ENCODE measurements around the gene TIMM23B. TPM values are rescaled to one million over a fixed set of nuclear protein-coding genes. Genes with fewer than 3 reads are reported as not detected.
"Not testable (repeated sequence)": the region's sequence is repeated elsewhere in the genome, so short reads cannot be mapped to it uniquely, and the experiment has no call there.

Gene TIMM23B, protein sequence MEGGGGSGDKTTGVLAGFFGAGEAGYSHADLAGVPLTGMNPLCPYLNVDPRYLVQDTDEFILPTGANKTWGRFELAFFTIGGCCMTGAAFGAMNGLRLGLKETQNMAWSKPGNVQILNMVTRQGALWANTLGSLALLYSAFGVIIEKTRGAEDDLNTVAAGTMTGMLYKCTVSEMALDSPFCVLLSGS
- total RNA-seq, result 10 to 100 TPM; 11.5 to 22.1 TPM

- Mint-ChIP-seq H3K36me3 (ENCODE audit: low read depth) (peaks cover 32% of the 10 kb centered on the region), H3K27ac (peak within 1 kb of the TSS; percentile 97), H3K4me1 (peaks cover 11% of the 10 kb centered on the region), H3K4me3 (peak within 1 kb of the TSS; percentile 97)
- H3K9me3 Mint-ChIP-seq, H3K27me3 Mint-ChIP-seq: not testable (repeated sequence)
- peak; percentile 90 for ATAC-seq (replicated peaks)
Observed at GRCh38 chr10:49941447-49942338, at the start of gene TIMM23B, which contains the start of gene PARG. TSS of gene TIMM23B (plus strand) at chr10:49942053. CDS start at chr10:49942195, 142 bp downstream. TSS of gene PARG (minus strand) at chr10:49942027. CDS start at chr10:49941725, 302 bp downstream.

DNA sequence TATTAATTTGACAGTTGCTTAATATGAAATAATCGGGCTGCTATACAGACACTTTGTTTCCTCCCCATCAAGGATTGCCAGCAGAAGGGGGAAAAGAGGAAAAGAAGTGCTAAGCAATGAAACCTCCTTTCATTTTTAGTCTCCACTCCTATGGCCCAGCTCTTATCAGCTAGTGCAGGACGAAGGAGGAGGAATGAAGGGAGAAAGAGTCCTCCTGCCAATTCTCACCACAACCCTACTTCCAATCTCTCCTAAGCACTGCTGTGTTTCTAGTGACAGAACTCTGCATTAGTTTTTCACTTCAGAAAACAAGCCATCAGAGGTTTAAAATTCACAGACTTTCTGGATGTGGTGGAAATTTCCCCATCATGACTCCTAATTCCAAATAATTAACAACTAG is 41.9 kb upstream of the TIMM23B start:
- not testable (repeated sequence) for H3K4me1 Mint-ChIP-seq; ATAC-seq (replicated peaks); H3K9me3 Mint-ChIP-seq; H3K4me3 Mint-ChIP-seq; H3K27me3 Mint-ChIP-seq; H3K27ac Mint-ChIP-seq
- H3K36me3 Mint-ChIP-seq (ENCODE audit: low read depth), result peaks cover 19% of the 10 kb centered on the region

DNA sequence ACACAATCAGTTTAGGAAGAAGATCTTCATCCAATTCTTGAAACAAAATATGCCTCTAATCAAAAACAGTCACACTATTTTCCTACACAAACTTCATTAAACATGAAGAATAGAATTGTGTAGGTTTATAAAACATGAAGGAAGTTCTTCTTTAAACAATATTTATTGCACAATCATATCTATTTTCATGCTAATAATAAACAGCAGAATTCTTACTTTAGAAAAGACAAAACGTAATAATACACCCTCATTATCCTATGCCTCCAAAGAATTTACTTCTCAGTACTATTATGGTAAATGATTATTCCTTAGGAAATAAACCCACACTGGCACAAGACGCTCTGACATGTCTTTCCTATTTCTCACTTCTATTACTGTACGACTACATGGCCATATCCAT is 41.4 kb upstream of the TIMM23B start:
- peaks cover 19% of the 10 kb centered on the region for H3K36me3 Mint-ChIP-seq (ENCODE audit: low read depth)
- not testable (repeated sequence) for ATAC-seq (replicated peaks); H3K4me3 Mint-ChIP-seq; H3K27me3 Mint-ChIP-seq; H3K4me1 Mint-ChIP-seq; H3K27ac Mint-ChIP-seq; H3K9me3 Mint-ChIP-seq

GRCh38 chr10:49903829-49904228 is 38.0 kb upstream of the TIMM23B start:
- not testable (repeated sequence) for H3K4me1 Mint-ChIP-seq; H3K4me3 Mint-ChIP-seq; H3K27me3 Mint-ChIP-seq; ATAC-seq (replicated peaks); H3K9me3 Mint-ChIP-seq; H3K27ac Mint-ChIP-seq
- peaks cover 18% of the 10 kb centered on the region for H3K36me3 Mint-ChIP-seq (ENCODE audit: low read depth)

DNA sequence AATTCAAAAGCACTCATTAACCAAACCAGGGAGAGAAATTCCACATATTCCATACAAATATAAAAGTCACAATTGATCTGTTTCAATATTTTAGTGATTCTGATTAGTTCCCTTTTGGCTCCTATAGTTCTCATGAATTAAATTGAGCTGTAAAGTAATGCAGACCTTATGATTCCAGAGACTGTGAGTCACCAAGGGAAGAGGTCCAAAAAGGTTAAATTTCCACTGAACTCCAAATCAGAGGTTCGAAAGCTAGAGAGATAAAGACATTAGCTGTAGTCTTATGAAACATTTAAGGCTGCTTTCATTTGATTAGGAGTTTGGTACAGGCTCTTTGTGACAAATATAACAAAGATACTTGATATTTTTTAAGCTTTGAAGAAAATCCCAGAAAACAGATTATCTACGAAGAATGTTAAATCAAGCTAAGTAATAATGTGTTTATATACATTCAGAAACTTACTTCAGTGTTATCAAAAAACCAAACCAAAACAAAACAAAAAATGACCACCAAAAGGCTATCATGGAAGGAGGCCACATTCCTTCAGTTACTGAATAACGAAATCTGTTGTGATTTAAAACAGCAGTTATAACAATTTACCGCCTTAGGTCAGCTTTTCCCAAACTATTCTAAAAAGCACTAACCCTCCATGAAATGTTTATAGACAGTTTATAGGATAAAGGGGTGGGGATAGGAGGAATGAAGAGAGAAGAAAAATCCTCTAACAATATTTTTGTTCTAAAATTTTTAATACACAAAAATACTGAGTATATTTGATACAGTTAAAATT is 33.4 kb upstream of the TIMM23B start:
- H3K36me3 Mint-ChIP-seq (ENCODE audit: low read depth), result peaks cover 27% of the 10 kb centered on the region
- H3K9me3 Mint-ChIP-seq; ATAC-seq (replicated peaks): not testable (repeated sequence)

GRCh38 chr10:49910295-49910694 is 31.6 kb upstream of the TIMM23B start:
- H3K4me3 Mint-ChIP-seq; H3K27me3 Mint-ChIP-seq; H3K9me3 Mint-ChIP-seq; ATAC-seq (replicated peaks); H3K4me1 Mint-ChIP-seq; H3K27ac Mint-ChIP-seq: not testable (repeated sequence)
- H3K36me3 Mint-ChIP-seq (ENCODE audit: low read depth), result peaks cover 35% of the 10 kb centered on the region

More for the DNA sequence above, 33.4 kb upstream of the TIMM23B start:
- not testable (repeated sequence) for H3K27ac Mint-ChIP-seq, H3K4me3 Mint-ChIP-seq, H3K27me3 Mint-ChIP-seq, H3K4me1 Mint-ChIP-seq

GRCh38 chr10:49916451-49916850 is 25.4 kb upstream of the TIMM23B start:
- H3K9me3 Mint-ChIP-seq; H3K27ac Mint-ChIP-seq; H3K27me3 Mint-ChIP-seq; ATAC-seq (replicated peaks); H3K4me3 Mint-ChIP-seq; H3K4me1 Mint-ChIP-seq: not testable (repeated sequence)
- H3K36me3 Mint-ChIP-seq (ENCODE audit: low read depth), result peaks cover 36% of the 10 kb centered on the region

- H3K27me3 Mint-ChIP-seq; H3K4me3 Mint-ChIP-seq; H3K4me1 Mint-ChIP-seq; H3K27ac Mint-ChIP-seq; H3K9me3 Mint-ChIP-seq; ATAC-seq (replicated peaks): not testable (repeated sequence)
- H3K36me3 Mint-ChIP-seq (ENCODE audit: low read depth), result peaks cover 43% of the 10 kb centered on the region
Observed at GRCh38 chr10:49917927-49918326, 23.9 kb upstream of the TIMM23B start.

DNA sequence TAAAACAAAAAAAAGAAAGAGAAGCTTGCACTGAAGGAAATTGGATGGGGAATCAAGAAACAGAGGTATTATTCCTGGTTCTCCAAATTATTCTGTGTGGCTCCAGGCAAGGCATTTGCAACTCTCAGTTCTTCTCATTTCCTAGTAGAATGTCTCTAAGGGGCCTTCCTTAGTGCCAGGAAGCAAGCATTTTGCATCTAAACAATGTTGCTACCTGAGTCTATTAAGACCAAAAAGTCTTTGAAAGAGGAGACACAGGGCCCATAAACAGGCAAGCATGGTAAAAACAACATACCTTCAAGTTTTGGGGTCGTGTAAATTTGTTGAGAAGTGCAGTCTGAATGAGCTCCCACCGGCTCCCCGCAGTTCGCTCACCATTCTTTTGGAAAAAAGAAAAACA is 19.8 kb upstream of the TIMM23B start:
- ATAC-seq (replicated peaks); H3K27me3 Mint-ChIP-seq; H3K4me1 Mint-ChIP-seq; H3K9me3 Mint-ChIP-seq; H3K4me3 Mint-ChIP-seq; H3K27ac Mint-ChIP-seq: not testable (repeated sequence)
- peaks cover 24% of the 10 kb centered on the region for H3K36me3 Mint-ChIP-seq (ENCODE audit: low read depth)

DNA sequence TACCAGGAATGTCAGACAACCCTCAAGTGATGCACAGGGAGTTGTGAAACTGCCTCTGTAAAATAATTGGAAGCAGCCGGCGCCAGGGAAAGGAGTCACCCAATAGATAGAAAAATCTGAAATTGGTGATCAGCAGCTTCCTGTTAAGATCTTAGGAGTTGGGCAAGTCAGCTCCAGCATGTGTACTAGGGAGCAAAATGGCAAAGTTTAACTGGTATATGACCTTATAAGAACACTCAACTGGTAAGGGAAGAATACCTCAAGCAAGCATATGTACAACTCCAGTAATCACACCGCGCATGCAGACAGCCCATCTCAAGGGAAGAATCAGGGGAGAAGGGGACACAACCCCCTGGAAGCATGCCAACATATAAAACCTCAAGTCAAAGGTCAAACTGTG is 18.3 kb upstream of the TIMM23B start:
- not testable (repeated sequence) for H3K9me3 Mint-ChIP-seq; H3K4me1 Mint-ChIP-seq; H3K4me3 Mint-ChIP-seq; H3K27me3 Mint-ChIP-seq; ATAC-seq (replicated peaks); H3K27ac Mint-ChIP-seq
- H3K36me3 Mint-ChIP-seq (ENCODE audit: low read depth), result peaks cover 21% of the 10 kb centered on the region

DNA sequence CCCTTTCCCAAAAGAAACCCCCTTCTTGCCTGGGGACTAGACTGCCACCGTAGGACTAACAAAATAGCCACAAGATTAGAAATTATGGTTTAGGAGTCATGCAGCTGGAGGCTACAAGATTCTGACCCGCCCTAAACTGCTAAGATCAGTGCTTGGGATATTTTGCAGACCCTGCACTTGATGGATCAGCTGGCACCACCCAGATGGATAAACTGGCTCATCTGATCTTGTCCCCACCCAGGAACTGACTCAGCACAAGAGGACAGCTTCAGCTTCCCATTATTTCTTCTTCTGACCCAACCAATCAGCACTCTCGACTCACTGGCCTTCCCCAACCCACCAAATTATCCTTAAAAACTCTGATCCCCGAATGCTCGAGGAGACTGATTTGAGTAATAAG is 10.6 kb upstream of the TIMM23B start:
- H3K36me3 Mint-ChIP-seq (ENCODE audit: low read depth), result peaks cover 37% of the 10 kb centered on the region
- not testable (repeated sequence) for H3K27me3 Mint-ChIP-seq; H3K27ac Mint-ChIP-seq; H3K9me3 Mint-ChIP-seq; H3K4me3 Mint-ChIP-seq; ATAC-seq (replicated peaks); H3K4me1 Mint-ChIP-seq

GRCh38 chr10:49931959-49932728 is 9.7 kb upstream of the TIMM23B start:
- not testable (repeated sequence) for H3K9me3 Mint-ChIP-seq; H3K4me1 Mint-ChIP-seq; ATAC-seq (replicated peaks); H3K4me3 Mint-ChIP-seq; H3K27ac Mint-ChIP-seq; H3K27me3 Mint-ChIP-seq
- peaks cover 31% of the 10 kb centered on the region for H3K36me3 Mint-ChIP-seq (ENCODE audit: low read depth)

DNA sequence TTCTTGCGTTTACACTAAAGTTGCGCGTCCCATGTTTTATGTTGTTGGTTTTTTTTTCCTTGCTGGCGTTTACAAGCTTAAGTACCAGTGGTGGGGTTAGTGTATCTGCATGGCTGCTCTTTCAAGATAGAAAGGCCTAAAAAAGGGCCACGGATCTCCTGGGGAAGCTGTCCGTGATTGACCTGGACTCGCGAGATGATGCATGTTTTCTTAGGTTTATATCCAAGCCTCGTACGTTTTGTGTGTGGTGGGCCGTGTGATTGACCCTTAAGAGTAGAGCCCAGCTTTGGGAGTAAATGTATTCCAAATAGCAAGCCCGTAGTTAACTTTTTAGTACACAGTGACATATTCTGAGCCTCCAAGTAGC is 469 bp downstream of the TIMM23B start:
- not testable (repeated sequence) for H3K9me3 Mint-ChIP-seq
- H3K4me1 Mint-ChIP-seq, result peaks cover 11% of the 10 kb centered on the region

GRCh38 chr10:49943607-49944006 is 1.8 kb downstream of the TIMM23B start:
- ATAC-seq (replicated peaks); H3K9me3 Mint-ChIP-seq; H3K27me3 Mint-ChIP-seq; H3K27ac Mint-ChIP-seq: not testable (repeated sequence)
- peaks cover 11% of the 10 kb centered on the region for H3K4me1 Mint-ChIP-seq
- H3K4me3 Mint-ChIP-seq, result peak overlapping the region; percentile 97
- H3K36me3 Mint-ChIP-seq (ENCODE audit: low read depth), result peaks cover 48% of the 10 kb centered on the region

More for the DNA sequence above, 469 bp downstream of the TIMM23B start:
- H3K27me3 Mint-ChIP-seq, result not testable (repeated sequence)
- ATAC-seq (replicated peaks), result peak; percentile 19
- Mint-ChIP-seq H3K27ac (peak overlapping the region; percentile 97), H3K4me3 (peak overlapping the region; percentile 97), H3K36me3 (ENCODE audit: low read depth) (peaks cover 38% of the 10 kb centered on the region)
